Measurements from ENCODE around the gene JMJD1C.

- TF ChIP-seq CTCF (IDR thresholded peaks at IDR 0.05) (no peak), POLR2A (IDR thresholded peaks at IDR 0.05) (no peak)
Observed at GRCh38 chr10:63483983-63484382, 18.2 kb upstream of the JMJD1C start.

All from adrenal gland (tissue), 5 donors.